GM19035 (cell line): ENCODE data around the gene TOGARAM2.

Experiments
- ATAC-seq: cut with Tn5 transposase; IDR thresholded peaks from one replicate; pipeline ENCODE4 v1.9.1; 2021; ENCODE audit not compliant: unreplicated experiment

The TOGARAM2 gene

GRCh38 chr2:29017716-29018435 lies 36.8 kb downstream of the TOGARAM2 start:
- no peak for ATAC-seq

- ATAC-seq = no peak
Measured at GRCh38 chr2:29021886-29022285, 40.8 kb downstream of the TOGARAM2 start.

GRCh38 chr2:29022679-29023078 lies 41.6 kb downstream of the TOGARAM2 start:
- no peak for ATAC-seq

GRCh38 chr2:29023188-29023587 lies 42.1 kb downstream of the TOGARAM2 start:
- ATAC-seq = no peak

- ATAC-seq = no peak
Measured at GRCh38 chr2:29024882-29025430, 43.9 kb downstream of the TOGARAM2 start.

- no peak for ATAC-seq
Measured at GRCh38 chr2:29025711-29026110, 44.6 kb downstream of the TOGARAM2 start.

- no peak for ATAC-seq
Measured at GRCh38 chr2:29031046-29031445, 49.9 kb downstream of the TOGARAM2 start.

GRCh38 chr2:29032189-29032588 lies 51.1 kb downstream of the TOGARAM2 start:
- no peak for ATAC-seq

- ATAC-seq = no peak
Measured at GRCh38 chr2:29033172-29033571, 52.1 kb downstream of the TOGARAM2 start.

GRCh38 chr2:29033656-29034055 lies 52.6 kb downstream of the TOGARAM2 start:
- ATAC-seq = no peak

GRCh38 chr2:29035016-29035745 lies 54.1 kb downstream of the TOGARAM2 start:
- no peak for ATAC-seq

- peak; percentile 52 for ATAC-seq
Measured at GRCh38 chr2:29039718-29040480, 58.8 kb downstream of the TOGARAM2 start.

GRCh38 chr2:29040552-29040951 lies 59.5 kb downstream of the TOGARAM2 start:
- peak; percentile 10 for ATAC-seq

- no peak for ATAC-seq
Measured at GRCh38 chr2:29041161-29041660, 60.1 kb downstream of the TOGARAM2 start.

- no peak for ATAC-seq
Measured at GRCh38 chr2:29042561-29043075, 61.5 kb downstream of the TOGARAM2 start.

GRCh38 chr2:29044459-29044858 lies 63.4 kb downstream of the TOGARAM2 start:
- no peak for ATAC-seq

- no peak for ATAC-seq
Measured at GRCh38 chr2:29046321-29046720, 65.2 kb downstream of the TOGARAM2 start.

- ATAC-seq = no peak
Measured at GRCh38 chr2:29047083-29047845, 66.2 kb downstream of the TOGARAM2 start.

- no peak for ATAC-seq
Measured at GRCh38 chr2:29050591-29050990, 69.5 kb downstream of the TOGARAM2 start.

GRCh38 chr2:29051730-29052129 lies 70.6 kb downstream of the TOGARAM2 start:
- ATAC-seq = no peak
